ENCODE results near the gene NUDT17.

Gene NUDT17

GRCh38 chr1:145891587-145892485 is 46.4 kb downstream of the NUDT17 start:
- peak; percentile 99 for DNase-seq

- peak; percentile 54 for DNase-seq
Observed at GRCh38 chr1:145892486-145893087, 47.2 kb downstream of the NUDT17 start.

- no peak for DNase-seq
Observed at GRCh38 chr1:145893306-145894055, 48.1 kb downstream of the NUDT17 start.

GRCh38 chr1:145895471-145895870 is 50.0 kb downstream of the NUDT17 start:
- no peak for DNase-seq

GRCh38 chr1:145897969-145898368 is 52.5 kb downstream of the NUDT17 start:
- DNase-seq: no peak

Data from NCI-H1092 (cell line).